Neural cell (in vitro differentiated cells): ENCODE measurements around the gene PPP2R5E.

Experiments
- CTCF ChIP-seq: fragments of 450-650 bp; IDR thresholded peaks from 2 replicates; pipeline ENCODE4 v1.5.1; 2014; ENCODE audit warnings: antibody characterized with exemption, mild to moderate bottlenecking, moderate library complexity; ENCODE audit not compliant: poor library complexity, severe bottlenecking
- EP300 ChIP-seq: fragments of 450-650 bp; conservative IDR thresholded peaks from 2 replicates; pipeline ENCODE4 v1.6.1; 2014; ENCODE audit warnings: antibody characterized with exemption, mild to moderate bottlenecking, moderate library complexity; ENCODE audit not compliant: poor library complexity, severe bottlenecking
- EZH2 ChIP-seq: fragments of 200-600, 300-800 bp; shearing (Covaris generic), sonication (generic); IDR thresholded peaks from 2 replicates; pipeline ENCODE4 v1.6.1; 2014; ENCODE audit warnings: antibody characterized with exemption, low read length, borderline replicate concordance, mild to moderate bottlenecking; ENCODE audit not compliant: insufficient read depth, poor library complexity, severe bottlenecking
- POLR2AphosphoS5 ChIP-seq: IDR thresholded peaks from 2 replicates; pipeline ENCODE4 v1.6.1; 2012
- RAD21 ChIP-seq: fragments of 450-650 bp; conservative IDR thresholded peaks from 2 replicates; pipeline ENCODE4 v1.6.1; 2014; ENCODE audit warnings: antibody characterized with exemption, mild to moderate bottlenecking, moderate library complexity
- SMC3 ChIP-seq: fragments of 450-650 bp; conservative IDR thresholded peaks from 2 replicates; pipeline ENCODE4 v1.6.1; 2014; ENCODE audit warnings: antibody characterized with exemption, mild to moderate bottlenecking, moderate library complexity; ENCODE audit not compliant: poor library complexity
- TAF1 ChIP-seq: IDR thresholded peaks from 2 replicates; pipeline ENCODE4 v1.6.1; 2012; ENCODE audit warnings: low read depth
- TF ChIP-seq, protein P1 (sequence below): IDR thresholded peaks from 2 replicates; pipeline ENCODE4 v1.6.1; 2012; ENCODE audit warnings: borderline replicate concordance

- TF ChIP-seq EZH2 (no peak), CTCF (no peak), POLR2AphosphoS5 (no peak), EP300 (no peak), TAF1 (no peak), RAD21 (no peak), SMC3 (no peak)
- TF ChIP-seq, protein P1, sequence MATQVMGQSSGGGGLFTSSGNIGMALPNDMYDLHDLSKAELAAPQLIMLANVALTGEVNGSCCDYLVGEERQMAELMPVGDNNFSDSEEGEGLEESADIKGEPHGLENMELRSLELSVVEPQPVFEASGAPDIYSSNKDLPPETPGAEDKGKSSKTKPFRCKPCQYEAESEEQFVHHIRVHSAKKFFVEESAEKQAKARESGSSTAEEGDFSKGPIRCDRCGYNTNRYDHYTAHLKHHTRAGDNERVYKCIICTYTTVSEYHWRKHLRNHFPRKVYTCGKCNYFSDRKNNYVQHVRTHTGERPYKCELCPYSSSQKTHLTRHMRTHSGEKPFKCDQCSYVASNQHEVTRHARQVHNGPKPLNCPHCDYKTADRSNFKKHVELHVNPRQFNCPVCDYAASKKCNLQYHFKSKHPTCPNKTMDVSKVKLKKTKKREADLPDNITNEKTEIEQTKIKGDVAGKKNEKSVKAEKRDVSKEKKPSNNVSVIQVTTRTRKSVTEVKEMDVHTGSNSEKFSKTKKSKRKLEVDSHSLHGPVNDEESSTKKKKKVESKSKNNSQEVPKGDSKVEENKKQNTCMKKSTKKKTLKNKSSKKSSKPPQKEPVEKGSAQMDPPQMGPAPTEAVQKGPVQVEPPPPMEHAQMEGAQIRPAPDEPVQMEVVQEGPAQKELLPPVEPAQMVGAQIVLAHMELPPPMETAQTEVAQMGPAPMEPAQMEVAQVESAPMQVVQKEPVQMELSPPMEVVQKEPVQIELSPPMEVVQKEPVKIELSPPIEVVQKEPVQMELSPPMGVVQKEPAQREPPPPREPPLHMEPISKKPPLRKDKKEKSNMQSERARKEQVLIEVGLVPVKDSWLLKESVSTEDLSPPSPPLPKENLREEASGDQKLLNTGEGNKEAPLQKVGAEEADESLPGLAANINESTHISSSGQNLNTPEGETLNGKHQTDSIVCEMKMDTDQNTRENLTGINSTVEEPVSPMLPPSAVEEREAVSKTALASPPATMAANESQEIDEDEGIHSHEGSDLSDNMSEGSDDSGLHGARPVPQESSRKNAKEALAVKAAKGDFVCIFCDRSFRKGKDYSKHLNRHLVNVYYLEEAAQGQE, result no peak
Measured at GRCh38 chr14:63326840-63327239, 216.3 kb downstream of the PPP2R5E start.
